ENCODE data around the gene DISP3.
"Not testable (repeated sequence)": the region's sequence is repeated elsewhere in the genome, so short reads cannot be mapped to it uniquely, and the experiment has no call there.

The DISP3 gene

DNA sequence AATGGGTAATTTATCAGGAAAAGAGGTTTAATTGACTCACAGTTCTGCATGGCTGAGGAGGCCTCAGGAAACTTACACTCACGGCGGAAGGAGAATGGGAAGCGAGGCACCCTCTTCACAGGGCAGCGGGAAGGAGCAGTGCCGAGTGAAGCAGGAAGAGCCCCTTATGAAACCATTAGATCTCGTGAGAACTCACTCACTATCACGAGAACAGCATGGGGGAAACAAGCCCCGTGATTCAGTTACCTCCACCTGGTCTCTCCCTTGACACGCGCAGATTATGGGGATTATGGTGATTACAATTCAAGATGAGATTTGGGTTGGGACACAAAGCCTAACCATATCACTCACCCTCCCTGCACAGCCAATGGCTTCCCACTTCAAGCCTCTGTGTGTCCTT lies 101.1 kb downstream of the DISP3 start:
- peaks cover 6 to 17% of the 10 kb centered on the region in 2 donors for H3K27me3 ChIP-seq (ENCODE audit: control insufficient read depth in 1 of 2, insufficient read depth in 2 of 2, low read length in 2 of 2)
- not testable (repeated sequence) for H3K4me3 ChIP-seq (ENCODE audit: low read length in 2 of 2); H3K36me3 ChIP-seq (ENCODE audit: control insufficient read depth in 2 of 2, insufficient read depth in 2 of 2, low read length in 2 of 2); H3K9ac ChIP-seq (ENCODE audit: low read length in 2 of 2); H3K27ac ChIP-seq (ENCODE audit: low read length); H3K9me3 ChIP-seq (ENCODE audit: control insufficient read depth in 2 of 2, low read length in 2 of 2); H3K4me1 ChIP-seq (ENCODE audit: control insufficient read depth, insufficient read depth, low read length)

DNA sequence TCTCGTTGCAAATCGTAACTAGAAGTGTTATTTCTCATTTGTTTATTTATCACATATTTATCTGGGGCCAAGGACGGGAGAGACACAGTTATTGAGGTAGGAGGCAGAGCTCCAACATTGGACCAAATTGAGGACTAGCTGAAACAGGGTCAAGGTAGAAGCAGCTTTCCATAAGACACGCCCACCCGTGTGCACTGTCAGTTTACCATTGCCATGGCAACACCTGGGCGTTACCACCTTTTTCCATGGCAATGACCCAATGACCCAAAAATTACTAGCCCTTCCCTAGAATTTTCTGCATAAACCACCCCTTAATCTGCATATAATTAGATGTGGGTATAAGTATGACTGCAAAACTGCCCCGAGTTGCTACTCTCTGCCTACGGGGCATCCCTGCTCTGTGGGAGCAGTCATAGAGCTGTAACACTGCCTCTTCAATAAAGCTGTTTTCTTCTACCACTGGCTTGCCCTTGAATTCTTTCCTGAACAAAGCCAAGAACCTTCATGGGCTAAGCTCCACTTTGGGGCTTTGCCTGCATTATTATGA lies 102.6 kb downstream of the DISP3 start:
- H3K27ac ChIP-seq (ENCODE audit: low read length), result no peak overlapping the region
- H3K36me3 ChIP-seq (ENCODE audit: control insufficient read depth in 2 of 2, insufficient read depth in 2 of 2, low read length in 2 of 2), result no peaks in the 10 kb centered on the region
- H3K9ac ChIP-seq (ENCODE audit: low read length in 2 of 2), result no peak overlapping the region
- no peak overlapping the region for H3K4me3 ChIP-seq (ENCODE audit: low read length in 2 of 2)
- no peaks in the 10 kb centered on the region for H3K4me1 ChIP-seq (ENCODE audit: control insufficient read depth, insufficient read depth, low read length)
- H3K27me3 ChIP-seq (ENCODE audit: control insufficient read depth in 1 of 2, insufficient read depth in 2 of 2, low read length in 2 of 2), result peaks cover 4 to 17% of the 10 kb centered on the region in 2 donors
- H3K9me3 ChIP-seq (ENCODE audit: control insufficient read depth in 2 of 2, low read length in 2 of 2), result peaks cover 0 to 4% of the 10 kb centered on the region in 2 donors

DNA sequence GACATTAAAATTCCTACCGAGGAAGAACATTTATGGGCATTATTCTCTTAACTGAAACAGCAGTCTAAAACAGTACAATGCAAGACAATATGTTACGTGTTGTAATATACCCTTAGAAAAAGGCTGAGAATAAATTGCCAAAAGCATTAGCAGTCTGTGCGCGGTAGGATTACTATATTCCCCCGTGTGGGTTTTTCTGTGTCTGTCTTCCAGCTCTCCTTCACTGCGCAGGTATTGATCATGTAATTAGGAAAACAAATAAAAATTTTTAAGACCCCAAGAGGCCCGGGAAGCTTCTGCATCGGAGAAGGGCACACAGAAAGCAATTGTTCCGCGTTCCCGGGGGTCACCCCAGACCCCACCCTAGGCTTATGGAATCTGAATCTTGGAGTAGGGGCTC lies 106.4 kb downstream of the DISP3 start:
- no peak overlapping the region for H3K9ac ChIP-seq (ENCODE audit: low read length in 2 of 2)
- peaks cover 6 to 24% of the 10 kb centered on the region in 2 donors for H3K27me3 ChIP-seq (ENCODE audit: control insufficient read depth in 1 of 2, insufficient read depth in 2 of 2, low read length in 2 of 2)
- no peaks in the 10 kb centered on the region for H3K4me1 ChIP-seq (ENCODE audit: control insufficient read depth, insufficient read depth, low read length)
- H3K27ac ChIP-seq (ENCODE audit: low read length), result no peak overlapping the region
- peaks cover 7% of the 10 kb centered on the region in 2 donors for H3K9me3 ChIP-seq (ENCODE audit: control insufficient read depth in 2 of 2, low read length in 2 of 2)
- H3K36me3 ChIP-seq (ENCODE audit: control insufficient read depth in 2 of 2, insufficient read depth in 2 of 2, low read length in 2 of 2), result no peaks in the 10 kb centered on the region
- no peak overlapping the region for H3K4me3 ChIP-seq (ENCODE audit: low read length in 2 of 2)

Data from stomach smooth muscle (tissue), 2 donors.